NK-92 treated with Interleukin-12 subunit alpha and Interleukin-12 subunit beta, amount 100 ng/mL, for 24 hours (cell line): ENCODE data around the gene FIGN.

Experiments used
- DNase-seq: peaks from one replicate; lab custom pipeline; 2025; lab: John Stamatoyannopoulos, UW

The FIGN gene

GRCh38 chr2:163735685-163736432 lies at the start of gene FIGN:
Gene FIGN (minus strand): TSS chr2:163736008. CDS start chr2:163734927, 1,081 bp downstream.
- DNase-seq, result no peak

GRCh38 chr2:163785162-163785561 lies 49.4 kb upstream of the FIGN start:
- no peak for DNase-seq

GRCh38 chr2:163779970-163780597 lies 44.3 kb upstream of the FIGN start:
- no peak for DNase-seq

GRCh38 chr2:163778045-163778781 lies 42.4 kb upstream of the FIGN start:
- DNase-seq, result no peak

- no peak for DNase-seq
Observed at GRCh38 chr2:163775304-163775703, 39.5 kb upstream of the FIGN start.

- DNase-seq, result no peak
Observed at GRCh38 chr2:163774862-163775261, 39.1 kb upstream of the FIGN start.

- DNase-seq, result no peak
Observed at GRCh38 chr2:163773276-163773675, 37.5 kb upstream of the FIGN start.

GRCh38 chr2:163771596-163771995 lies 35.8 kb upstream of the FIGN start:
- no peak for DNase-seq

- no peak for DNase-seq
Observed at GRCh38 chr2:163768881-163769695, 33.3 kb upstream of the FIGN start.

GRCh38 chr2:163767097-163767496 lies 31.3 kb upstream of the FIGN start:
- DNase-seq, result no peak

GRCh38 chr2:163764566-163764965 lies 28.8 kb upstream of the FIGN start:
- DNase-seq, result no peak

- DNase-seq, result no peak
Observed at GRCh38 chr2:163759013-163759412, 23.2 kb upstream of the FIGN start.

GRCh38 chr2:163757814-163758213 lies 22.0 kb upstream of the FIGN start:
- no peak for DNase-seq

GRCh38 chr2:163756588-163756987 lies 20.8 kb upstream of the FIGN start:
- no peak for DNase-seq

- DNase-seq, result no peak
Observed at GRCh38 chr2:163755366-163755765, 19.6 kb upstream of the FIGN start.

GRCh38 chr2:163753726-163754125 lies 17.9 kb upstream of the FIGN start:
- DNase-seq, result no peak

- DNase-seq, result no peak
Observed at GRCh38 chr2:163752267-163752666, 16.5 kb upstream of the FIGN start.

GRCh38 chr2:163751696-163752095 lies 15.9 kb upstream of the FIGN start:
- DNase-seq, result no peak

GRCh38 chr2:163748420-163748819 lies 12.6 kb upstream of the FIGN start:
- DNase-seq, result no peak

- no peak for DNase-seq
Observed at GRCh38 chr2:163741435-163741834, 5.6 kb upstream of the FIGN start.

- no peak for DNase-seq
Observed at GRCh38 chr2:163737563-163737962, 1.8 kb upstream of the FIGN start.

GRCh38 chr2:163737190-163737439 lies 1.3 kb upstream of the FIGN start:
- DNase-seq, result no peak
